ENCODE measurements around the gene PRICKLE4.
"Not testable (repeated sequence)": the region's sequence is repeated elsewhere in the genome, so short reads cannot be mapped to it uniquely, and the experiment has no call there.

Gene PRICKLE4

GRCh38 chr6:41801380-41801779, 20.8 kb downstream of the PRICKLE4 start:
- peak; percentile 19 for DNase-seq

DNA sequence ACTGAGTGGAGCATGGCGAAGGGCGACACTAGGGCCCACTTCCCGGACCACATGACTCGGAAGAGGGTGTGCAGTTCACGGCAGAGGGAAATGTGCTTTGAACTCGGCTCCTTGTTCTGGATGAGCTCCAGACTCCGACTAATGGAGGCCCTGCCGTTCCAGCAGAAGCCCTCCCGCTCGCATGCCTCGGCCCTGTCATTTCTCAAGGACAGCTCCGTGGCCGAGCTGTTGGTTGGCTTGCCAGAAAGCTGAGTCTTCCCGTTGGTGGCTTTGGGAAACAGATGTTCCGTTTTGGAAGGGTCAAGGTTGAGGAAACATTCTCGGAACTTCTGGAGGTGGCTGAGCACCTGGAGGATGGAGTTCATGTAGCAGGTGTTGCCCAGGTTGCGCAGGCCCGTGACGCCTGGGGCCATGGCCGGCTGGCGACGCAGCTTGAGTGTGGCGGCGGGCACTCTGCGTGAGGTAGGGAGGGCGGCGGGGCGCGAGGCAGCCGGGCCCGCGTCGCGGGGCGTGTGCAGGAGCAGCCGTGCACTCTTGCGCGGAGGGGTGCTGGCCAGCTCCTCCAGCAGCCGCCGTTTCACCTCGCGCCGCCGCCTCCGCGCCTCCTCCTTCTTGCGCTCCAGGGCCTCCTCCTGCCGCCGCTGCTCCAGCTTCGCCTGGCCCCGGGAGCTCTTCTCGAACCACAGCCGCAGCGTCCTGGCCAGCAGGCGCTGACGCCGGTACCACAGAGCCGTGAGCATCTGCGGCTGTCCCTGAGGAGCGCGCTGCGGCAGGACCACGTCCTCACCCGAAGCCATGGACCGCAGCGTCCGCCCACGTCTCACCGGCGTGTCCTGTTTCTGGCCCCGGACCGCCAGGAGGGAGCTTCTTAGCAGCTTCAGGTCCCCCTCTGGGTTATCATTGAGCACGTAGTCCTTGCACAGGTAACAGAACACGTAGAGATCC, 25.5 kb downstream of the PRICKLE4 start:
- no peak for DNase-seq

GRCh38 chr6:41811095-41811494, 30.5 kb downstream of the PRICKLE4 start:
- DNase-seq: no peak

DNA sequence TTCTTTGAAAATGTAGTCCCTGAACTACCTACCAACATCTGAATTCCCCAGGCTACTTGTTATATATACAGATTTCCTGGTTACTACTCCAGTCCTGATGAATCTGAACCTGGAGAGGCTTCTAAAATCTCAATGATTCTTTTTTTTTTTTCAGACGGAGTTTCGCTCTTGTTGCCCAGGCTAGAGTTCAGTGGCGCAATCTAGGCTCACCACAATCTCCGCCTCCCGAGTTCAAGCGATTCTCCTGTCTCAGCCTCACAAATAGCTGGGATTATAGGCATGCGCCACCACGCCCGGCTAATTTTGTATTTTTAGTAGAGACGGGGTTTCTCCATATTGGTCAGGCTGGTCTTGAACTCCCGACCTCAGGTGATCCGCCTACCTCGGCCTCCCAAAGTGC, 31.4 kb downstream of the PRICKLE4 start:
- not testable (repeated sequence) for DNase-seq

- DNase-seq: peak; percentile 4
Observed at GRCh38 chr6:41813469-41813868, 32.9 kb downstream of the PRICKLE4 start.

GRCh38 chr6:41813956-41814355, 33.4 kb downstream of the PRICKLE4 start:
- no peak for DNase-seq

- no peak for DNase-seq
Observed at GRCh38 chr6:41814629-41815028, 34.0 kb downstream of the PRICKLE4 start.

GRCh38 chr6:41815587-41815986, 35.0 kb downstream of the PRICKLE4 start:
- no peak for DNase-seq

DNA sequence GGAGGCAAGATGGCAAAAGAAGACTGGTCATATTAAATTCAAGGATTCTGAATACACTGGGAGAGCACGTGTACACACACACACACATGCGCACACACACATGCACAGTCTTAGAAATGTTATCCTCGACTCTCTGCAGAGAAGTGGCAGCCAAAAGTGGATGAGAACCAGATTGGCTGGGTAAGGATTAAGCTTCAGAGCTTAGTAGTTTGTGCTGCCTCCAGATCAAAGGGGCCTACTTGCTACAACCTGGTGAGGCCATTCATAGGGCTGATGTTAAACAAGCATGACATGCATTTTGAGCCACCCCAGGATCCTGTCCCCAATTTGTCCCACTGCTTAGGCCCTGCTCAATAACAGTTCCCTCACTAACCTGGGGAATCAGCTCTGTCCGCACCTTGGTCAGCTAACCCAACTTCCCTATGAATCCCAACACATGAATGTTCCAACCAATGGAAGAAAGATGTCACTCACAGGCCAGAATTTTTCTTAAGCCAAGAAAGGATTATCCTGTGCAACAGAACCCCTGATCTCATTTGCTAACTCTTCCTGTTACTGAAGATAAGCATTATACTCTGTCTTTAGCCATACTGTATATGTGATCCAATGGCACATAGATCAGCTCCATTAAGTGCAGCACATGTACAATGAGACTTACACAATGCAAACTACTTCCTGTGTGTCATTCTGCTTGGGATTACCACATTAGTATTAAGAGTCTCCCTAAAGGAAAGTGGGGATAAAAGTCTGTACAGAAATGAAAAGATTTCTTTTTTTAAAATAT, 37.9 kb downstream of the PRICKLE4 start:
- DNase-seq: no peak

- DNase-seq: no peak
Observed at GRCh38 chr6:41821266-41821665, 40.7 kb downstream of the PRICKLE4 start.

GRCh38 chr6:41822021-41822420, 41.4 kb downstream of the PRICKLE4 start:
- DNase-seq: no peak

DNA sequence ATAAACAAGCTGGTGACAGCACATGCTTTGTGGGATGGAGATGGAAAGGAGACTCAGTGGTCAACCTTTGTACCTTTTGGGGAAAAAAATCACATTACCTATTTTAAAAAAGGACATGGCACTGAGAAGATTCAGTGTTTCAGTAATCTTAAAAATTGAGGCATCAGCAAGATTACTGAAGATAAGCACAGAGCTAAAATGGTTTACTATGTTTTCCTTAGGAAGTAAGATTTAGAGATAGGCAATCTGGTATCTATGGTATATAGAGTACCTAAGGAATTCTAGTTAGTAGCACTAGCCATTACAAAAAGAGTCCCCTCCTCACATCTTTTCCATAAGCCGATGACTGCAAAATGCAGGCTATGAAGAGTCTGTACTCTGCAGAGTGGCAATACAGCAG, 42.6 kb downstream of the PRICKLE4 start:
- DNase-seq: no peak

GRCh38 chr6:41824571-41825569, 44.3 kb downstream of the PRICKLE4 start:
- peak; percentile 9 for DNase-seq

- DNase-seq: no peak
Observed at GRCh38 chr6:41826343-41827022, 45.9 kb downstream of the PRICKLE4 start.

DNA sequence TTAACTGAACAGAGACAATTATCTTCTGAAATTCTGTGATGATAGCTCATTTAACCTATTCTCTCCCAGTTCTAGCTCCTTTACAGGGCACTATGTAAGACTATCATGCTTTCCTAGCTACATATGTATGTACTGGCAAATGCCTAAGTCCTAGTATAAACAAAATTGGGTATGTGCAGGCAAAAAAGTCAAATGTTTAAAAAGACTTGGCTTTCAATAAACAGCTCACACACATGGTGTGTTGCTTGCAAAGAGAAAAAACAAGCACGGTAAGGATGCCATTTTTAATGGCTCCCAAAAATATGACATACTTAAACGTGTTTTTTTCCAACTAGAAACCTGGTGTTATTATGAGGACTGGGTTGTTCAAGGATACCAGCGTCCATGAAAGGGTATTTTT, 51.7 kb downstream of the PRICKLE4 start:
- DNase-seq: no peak

DNA sequence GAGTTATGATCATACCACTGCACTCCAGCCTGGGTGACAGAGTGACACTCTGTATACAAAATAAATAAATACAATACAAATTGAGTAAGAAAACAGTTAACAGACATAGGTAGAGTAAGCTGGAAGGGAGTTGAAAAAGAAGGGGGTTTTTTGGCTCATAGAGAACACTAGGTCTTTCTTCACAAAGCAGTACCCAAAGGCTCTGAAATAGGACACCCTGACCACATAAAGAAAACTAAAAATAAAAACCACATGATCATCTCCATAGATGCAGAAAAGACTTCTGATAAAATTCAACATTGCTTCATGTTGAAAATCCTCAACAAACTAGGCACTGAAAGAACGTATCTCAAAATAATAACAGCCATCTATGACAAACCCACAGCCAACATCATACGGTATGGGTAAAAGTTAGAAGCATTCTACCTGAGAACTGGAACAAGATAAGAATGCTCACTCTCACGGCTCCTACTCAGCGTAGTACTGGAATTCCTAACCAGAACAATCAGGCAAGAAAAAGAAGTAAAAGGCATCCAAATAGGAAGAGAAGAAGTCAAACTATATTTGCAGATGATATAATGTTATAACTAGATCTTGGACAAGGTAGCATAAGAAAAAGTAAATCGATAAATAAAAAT, 55.6 kb downstream of the PRICKLE4 start:
- no peak for DNase-seq

- peak; percentile 5 for DNase-seq
Observed at GRCh38 chr6:41836660-41837052, 56.1 kb downstream of the PRICKLE4 start.
